Osteocyte (in vitro differentiated cells): ENCODE data around the gene SLC22A23. TPM values are rescaled to one million over a fixed set of nuclear protein-coding genes. Genes with fewer than 3 reads are reported as not detected.

Source experiments
- DNase-seq: peaks from one replicate; pipeline ENCODE4 v3.0.0; 2021; ENCODE audit warnings: mixed read lengths; ENCODE audit not compliant: unreplicated experiment; ENCODE audit errors: extremely low spot score
- H3K27ac Mint-ChIP-seq: one replicate; pipeline ENCODE4 v1.8.0; 2021; ENCODE audit warnings: mild to moderate bottlenecking, mixed read lengths; ENCODE audit not compliant: unreplicated experiment
- H3K27me3 Mint-ChIP-seq: one replicate; pipeline ENCODE4 v1.8.0; 2021; ENCODE audit warnings: mixed read lengths; ENCODE audit not compliant: unreplicated experiment
- H3K36me3 Mint-ChIP-seq: one replicate; pipeline ENCODE4 v1.8.0; 2021; ENCODE audit warnings: mixed read lengths; ENCODE audit not compliant: unreplicated experiment
- H3K4me1 Mint-ChIP-seq: one replicate; pipeline ENCODE4 v1.8.0; 2021; ENCODE audit warnings: mixed read lengths; ENCODE audit not compliant: unreplicated experiment
- H3K4me3 Mint-ChIP-seq: one replicate; pipeline ENCODE4 v1.8.0; 2021; ENCODE audit warnings: mild to moderate bottlenecking, moderate library complexity, mixed read lengths; ENCODE audit not compliant: unreplicated experiment
- H3K9me3 Mint-ChIP-seq: one replicate; pipeline ENCODE4 v1.8.0; 2021; ENCODE audit warnings: mixed read lengths; ENCODE audit not compliant: unreplicated experiment
- CTCF ChIP-seq: fragments of 200-600 bp; sonication (generic); IDR thresholded peaks from 2 replicates; pipeline ENCODE4 v1.5.0; 2021; ENCODE audit warnings: antibody characterized with exemption, mild to moderate bottlenecking, moderate library complexity
- total RNA-seq: library from RNA; stranded (reverse); gene quantifications from 2 replicates; pipeline ENCODE4 v1.2.1, GENCODE V29; 2021

Gene SLC22A23
- total RNA-seq, 1 donor from 2014 or later = 10.4 TPM

DNA sequence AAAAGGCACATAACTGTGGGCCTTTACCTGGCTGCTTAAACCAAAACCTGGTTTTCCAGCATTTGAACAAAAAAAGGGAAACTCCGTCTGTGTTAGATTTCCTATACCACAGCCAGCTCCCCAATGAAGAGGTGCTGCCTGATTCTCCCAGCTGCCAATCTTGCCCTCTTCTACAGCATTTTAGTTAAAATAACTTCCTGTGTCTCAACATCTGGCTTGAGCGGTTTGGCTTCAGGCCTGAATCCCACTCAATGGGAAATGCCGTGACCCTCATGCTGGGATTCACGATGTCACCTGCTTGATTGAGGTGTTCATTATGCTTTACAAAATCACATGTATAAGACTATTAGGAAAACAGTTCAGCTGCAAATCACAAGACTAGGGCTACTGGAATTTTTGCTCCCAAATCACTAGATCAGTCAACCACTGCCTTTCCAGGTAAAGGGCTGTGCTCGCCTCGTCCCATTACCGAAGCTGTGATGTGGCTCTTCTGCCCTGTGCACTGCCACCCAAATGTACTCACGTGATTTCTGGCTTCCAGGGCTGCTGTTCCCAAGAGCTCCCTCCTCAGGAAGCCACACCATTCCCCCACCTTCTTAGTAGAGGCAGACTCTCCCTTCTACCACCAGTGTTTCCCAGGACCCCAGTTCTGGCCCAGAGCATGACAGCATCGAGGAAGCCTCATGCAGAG lies 103.5 kb downstream of the SLC22A23 start:
- no peaks in the 10 kb centered on the region for H3K36me3 Mint-ChIP-seq
- H3K27me3 Mint-ChIP-seq = no peaks in the 10 kb centered on the region
- peaks cover 58% of the 10 kb centered on the region for H3K4me1 Mint-ChIP-seq
- TF ChIP-seq CTCF = no peak
- no peak overlapping the region for H3K4me3 Mint-ChIP-seq
- H3K27ac Mint-ChIP-seq = no peak overlapping the region
- DNase-seq = no peak
- H3K9me3 Mint-ChIP-seq = no peaks in the 10 kb centered on the region

GRCh38 chr6:3352678-3353077 lies 104.2 kb downstream of the SLC22A23 start:
- Mint-ChIP-seq H3K27me3 (no peaks in the 10 kb centered on the region), H3K4me1 (peaks cover 59% of the 10 kb centered on the region), H3K27ac (no peak overlapping the region), H3K4me3 (no peak overlapping the region), H3K9me3 (no peaks in the 10 kb centered on the region), H3K36me3 (no peaks in the 10 kb centered on the region)
- no peak for DNase-seq
- no peak for TF ChIP-seq CTCF

DNA sequence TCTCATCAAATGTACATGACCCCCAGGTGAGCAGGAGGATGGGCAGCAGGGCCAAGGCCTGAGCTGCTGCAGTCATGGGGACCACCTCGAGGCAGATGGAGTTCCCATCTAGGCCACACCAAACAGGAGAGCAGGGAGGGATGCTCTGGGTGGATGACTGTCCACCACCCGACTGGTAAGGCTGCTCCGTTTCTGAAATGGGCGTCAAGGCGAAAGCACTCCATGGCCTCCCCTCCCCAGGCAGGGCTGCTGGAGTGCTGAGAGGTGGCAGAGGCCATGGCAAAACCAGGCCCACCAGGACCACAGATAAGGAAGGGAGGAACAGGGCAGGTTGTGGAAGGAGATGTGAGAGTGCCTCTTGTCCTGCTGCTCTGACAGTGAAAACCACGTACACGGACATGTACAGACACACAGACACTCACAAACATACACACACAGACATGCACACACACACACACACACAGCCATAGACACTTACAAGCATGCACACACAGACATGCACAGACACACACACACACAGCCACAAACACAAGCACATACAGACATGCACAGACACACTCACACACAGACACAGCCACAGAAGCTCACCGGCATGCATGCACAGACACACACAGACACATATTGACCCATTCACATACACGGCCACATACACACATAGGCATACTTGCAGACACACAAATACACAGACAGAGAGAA lies 104.9 kb downstream of the SLC22A23 start:
- Mint-ChIP-seq H3K27ac (peak overlapping the region; percentile 31), H3K4me1 (peaks cover 57% of the 10 kb centered on the region), H3K36me3 (no peaks in the 10 kb centered on the region), H3K9me3 (no peaks in the 10 kb centered on the region), H3K4me3 (no peak overlapping the region), H3K27me3 (no peaks in the 10 kb centered on the region)
- DNase-seq = no peak
- no peak for TF ChIP-seq CTCF

- H3K4me1 Mint-ChIP-seq = peaks cover 49% of the 10 kb centered on the region
- H3K27ac Mint-ChIP-seq = peak overlapping the region; percentile 45
Measured at GRCh38 chr6:3351105-3351676, 105.7 kb downstream of the SLC22A23 start.

More at GRCh38 chr6:3351105-3351676, 105.7 kb downstream of the SLC22A23 start:
- H3K9me3 Mint-ChIP-seq = no peaks in the 10 kb centered on the region
- no peaks in the 10 kb centered on the region for H3K36me3 Mint-ChIP-seq
- H3K27me3 Mint-ChIP-seq = no peaks in the 10 kb centered on the region
- H3K4me3 Mint-ChIP-seq = no peak overlapping the region
- no peak for TF ChIP-seq CTCF
- no peak for DNase-seq
